Measurements from ENCODE around the gene PLP2.
"Not testable (repeated sequence)": the region's sequence is repeated elsewhere in the genome, so short reads cannot be mapped to it uniquely, and the experiment has no call there.

The PLP2 gene

DNA sequence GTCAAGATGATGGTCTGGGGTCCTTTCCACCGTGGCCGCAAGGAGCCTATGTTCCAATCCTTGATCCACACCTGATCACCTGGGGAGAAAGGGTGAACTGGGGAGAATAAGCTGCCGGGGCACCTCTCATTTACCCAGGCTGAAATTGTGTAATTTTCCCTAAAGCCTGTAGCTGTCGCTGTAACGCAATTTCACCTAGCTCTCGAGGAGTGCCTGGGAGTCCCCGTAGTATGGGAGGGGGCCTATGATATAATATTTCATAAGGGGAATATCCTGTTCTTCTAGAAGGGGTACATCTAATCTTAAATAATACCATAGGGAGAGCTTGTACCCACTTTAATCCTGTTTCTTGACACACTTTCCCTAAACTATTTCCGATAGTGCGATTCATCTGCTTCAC is 29.4 kb upstream of the PLP2 start:
- H3K9me3 ChIP-seq (ENCODE audit: insufficient read depth, low read depth, low read length); H3K27me3 ChIP-seq (ENCODE audit: insufficient read depth, low read length, poor library complexity, severe bottlenecking); H3F3A ChIP-seq (ENCODE audit: low read depth); H3K36me3 ChIP-seq (ENCODE audit: insufficient read depth, low read length); H4K20me1 ChIP-seq (ENCODE audit: insufficient read depth, low read length, poor library complexity, severe bottlenecking); H3K4me1 ChIP-seq (ENCODE audit: insufficient read depth, low read length, poor library complexity, severe bottlenecking); H3K9ac ChIP-seq (ENCODE audit: low read depth, low read length, poor library complexity, severe bottlenecking); H3K4me3 ChIP-seq (ENCODE audit: low read length, poor library complexity, severe bottlenecking); H3K9me2 ChIP-seq (replicated peaks; ENCODE audit: low read depth, low read length); H2AFZ ChIP-seq (ENCODE audit: low read length); H3K4me2 ChIP-seq (ENCODE audit: low read depth, low read length, poor library complexity, severe bottlenecking); H3K79me2 ChIP-seq (ENCODE audit: insufficient read depth, low read length): not testable (repeated sequence)
- TF ChIP-seq, protein P1, sequence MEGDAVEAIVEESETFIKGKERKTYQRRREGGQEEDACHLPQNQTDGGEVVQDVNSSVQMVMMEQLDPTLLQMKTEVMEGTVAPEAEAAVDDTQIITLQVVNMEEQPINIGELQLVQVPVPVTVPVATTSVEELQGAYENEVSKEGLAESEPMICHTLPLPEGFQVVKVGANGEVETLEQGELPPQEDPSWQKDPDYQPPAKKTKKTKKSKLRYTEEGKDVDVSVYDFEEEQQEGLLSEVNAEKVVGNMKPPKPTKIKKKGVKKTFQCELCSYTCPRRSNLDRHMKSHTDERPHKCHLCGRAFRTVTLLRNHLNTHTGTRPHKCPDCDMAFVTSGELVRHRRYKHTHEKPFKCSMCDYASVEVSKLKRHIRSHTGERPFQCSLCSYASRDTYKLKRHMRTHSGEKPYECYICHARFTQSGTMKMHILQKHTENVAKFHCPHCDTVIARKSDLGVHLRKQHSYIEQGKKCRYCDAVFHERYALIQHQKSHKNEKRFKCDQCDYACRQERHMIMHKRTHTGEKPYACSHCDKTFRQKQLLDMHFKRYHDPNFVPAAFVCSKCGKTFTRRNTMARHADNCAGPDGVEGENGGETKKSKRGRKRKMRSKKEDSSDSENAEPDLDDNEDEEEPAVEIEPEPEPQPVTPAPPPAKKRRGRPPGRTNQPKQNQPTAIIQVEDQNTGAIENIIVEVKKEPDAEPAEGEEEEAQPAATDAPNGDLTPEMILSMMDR (conservative IDR thresholded peaks at IDR 0.05; ENCODE audit: low read length): peak; percentile 41

DNA sequence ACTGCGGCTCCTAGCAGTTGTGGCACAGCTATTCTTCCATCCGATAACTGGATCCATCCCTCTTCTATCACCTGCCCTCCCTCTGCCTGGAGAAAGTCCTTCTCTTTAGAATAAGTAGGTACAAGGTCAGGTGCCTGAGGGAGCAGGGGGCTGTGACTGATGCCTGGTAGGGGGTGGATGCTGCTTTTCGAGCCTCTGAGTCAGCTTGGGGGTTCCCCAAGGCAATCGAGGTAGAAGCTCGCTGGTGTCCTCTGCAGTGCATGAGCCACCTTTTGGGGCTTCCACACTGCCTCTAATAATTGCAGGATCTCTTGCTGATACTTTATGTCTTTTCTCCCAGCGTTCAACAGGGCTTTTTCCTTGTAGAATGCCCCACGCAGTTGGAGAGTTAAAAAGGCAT is 28.5 kb upstream of the PLP2 start:
- not testable (repeated sequence) for H3F3A ChIP-seq (ENCODE audit: low read depth); H3K4me1 ChIP-seq (ENCODE audit: insufficient read depth, low read length, poor library complexity, severe bottlenecking); H3K27me3 ChIP-seq (ENCODE audit: insufficient read depth, low read length, poor library complexity, severe bottlenecking); H3K4me3 ChIP-seq (ENCODE audit: low read length, poor library complexity, severe bottlenecking); H2AFZ ChIP-seq (ENCODE audit: low read length); H3K36me3 ChIP-seq (ENCODE audit: insufficient read depth, low read length); H3K4me2 ChIP-seq (ENCODE audit: low read depth, low read length, poor library complexity, severe bottlenecking); H3K9ac ChIP-seq (ENCODE audit: low read depth, low read length, poor library complexity, severe bottlenecking); H3K9me2 ChIP-seq (replicated peaks; ENCODE audit: low read depth, low read length); H3K9me3 ChIP-seq (ENCODE audit: insufficient read depth, low read depth, low read length); H4K20me1 ChIP-seq (ENCODE audit: insufficient read depth, low read length, poor library complexity, severe bottlenecking); H3K79me2 ChIP-seq (ENCODE audit: insufficient read depth, low read length)

DNA sequence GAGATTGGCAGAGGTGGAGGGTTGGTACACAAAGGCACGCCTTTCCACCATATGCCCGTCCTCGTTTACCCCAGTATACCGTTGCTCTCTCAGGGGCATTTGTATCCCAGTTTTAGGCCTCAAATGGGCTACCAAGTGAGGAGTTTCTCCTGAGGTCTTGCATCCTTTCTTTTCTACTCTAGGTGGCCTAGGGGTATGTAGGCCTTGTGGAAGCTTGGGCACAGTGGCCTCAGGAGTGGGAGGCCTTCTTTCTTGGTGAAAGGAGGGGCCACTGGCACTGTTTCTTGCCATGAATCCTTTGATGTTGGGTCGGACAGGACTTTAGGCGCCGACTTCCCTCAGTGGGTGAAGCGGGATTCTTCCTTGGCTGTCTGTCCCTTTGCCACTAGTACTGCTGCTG is 24.4 kb upstream of the PLP2 start:
- Histone ChIP-seq H3K36me3 (ENCODE audit: insufficient read depth, low read length) (no peaks in the 10 kb centered on the region), H3K9ac (ENCODE audit: low read depth, low read length, poor library complexity, severe bottlenecking) (no peak overlapping the region), H3K79me2 (ENCODE audit: insufficient read depth, low read length) (no peaks in the 10 kb centered on the region)

DNA sequence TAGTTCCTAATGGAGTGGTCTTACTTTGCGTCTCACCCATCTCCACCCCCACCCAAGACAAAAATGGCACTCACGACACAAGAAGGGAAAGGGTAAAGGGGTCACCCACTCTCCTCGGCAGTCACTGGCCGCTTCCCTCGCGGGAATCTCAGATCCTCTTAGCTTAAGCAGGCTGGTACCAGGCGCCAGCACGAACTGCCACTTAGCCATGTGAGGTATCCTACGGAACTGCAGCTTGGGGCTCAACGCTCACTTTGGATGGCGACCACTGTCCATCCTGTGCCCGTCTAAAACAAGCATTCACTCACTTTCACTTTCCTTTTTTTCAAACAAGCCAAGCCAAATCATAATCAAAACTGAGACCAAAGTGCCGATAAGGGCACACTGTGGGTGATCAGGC is 23.8 kb upstream of the PLP2 start:
- no peaks in the 10 kb centered on the region for H3K27me3 ChIP-seq (ENCODE audit: insufficient read depth, low read length, poor library complexity, severe bottlenecking)
- no peak overlapping the region for H2AFZ ChIP-seq (ENCODE audit: low read length)
- no peaks in the 10 kb centered on the region for H3K9me3 ChIP-seq (ENCODE audit: insufficient read depth, low read depth, low read length)
- no peak overlapping the region for H3K4me2 ChIP-seq (ENCODE audit: low read depth, low read length, poor library complexity, severe bottlenecking)
- TF ChIP-seq, protein P1 (conservative IDR thresholded peaks at IDR 0.05; ENCODE audit: low read length): no peak
- TF ChIP-seq EZH2phosphoT487 (IDR thresholded peaks at IDR 0.05; ENCODE audit: borderline replicate concordance): no peak
- H3K9ac ChIP-seq (ENCODE audit: low read depth, low read length, poor library complexity, severe bottlenecking): no peak overlapping the region
- no peaks in the 10 kb centered on the region for H3K36me3 ChIP-seq (ENCODE audit: insufficient read depth, low read length)
- no peaks in the 10 kb centered on the region for H3K9me2 ChIP-seq (replicated peaks; ENCODE audit: low read depth, low read length)
- no peaks in the 10 kb centered on the region for H3F3A ChIP-seq (ENCODE audit: low read depth)
- no peaks in the 10 kb centered on the region for H4K20me1 ChIP-seq (ENCODE audit: insufficient read depth, low read length, poor library complexity, severe bottlenecking)
- H3K4me3 ChIP-seq (ENCODE audit: low read length, poor library complexity, severe bottlenecking): no peak overlapping the region
- H3K79me2 ChIP-seq (ENCODE audit: insufficient read depth, low read length): no peaks in the 10 kb centered on the region
- no peaks in the 10 kb centered on the region for H3K4me1 ChIP-seq (ENCODE audit: insufficient read depth, low read length, poor library complexity, severe bottlenecking)

More for the DNA sequence above, 24.4 kb upstream of the PLP2 start:
- Histone ChIP-seq H3K27me3 (ENCODE audit: insufficient read depth, low read length, poor library complexity, severe bottlenecking) (no peaks in the 10 kb centered on the region), H3K4me3 (ENCODE audit: low read length, poor library complexity, severe bottlenecking) (no peak overlapping the region), H3K9me3 (ENCODE audit: insufficient read depth, low read depth, low read length) (no peaks in the 10 kb centered on the region), H3K4me2 (ENCODE audit: low read depth, low read length, poor library complexity, severe bottlenecking) (no peak overlapping the region), H3F3A (ENCODE audit: low read depth) (no peaks in the 10 kb centered on the region), H2AFZ (ENCODE audit: low read length) (no peak overlapping the region), H4K20me1 (ENCODE audit: insufficient read depth, low read length, poor library complexity, severe bottlenecking) (no peaks in the 10 kb centered on the region), H3K9me2 (replicated peaks; ENCODE audit: low read depth, low read length) (no peaks in the 10 kb centered on the region), H3K4me1 (ENCODE audit: insufficient read depth, low read length, poor library complexity, severe bottlenecking) (no peaks in the 10 kb centered on the region)
- TF ChIP-seq, protein P1 (conservative IDR thresholded peaks at IDR 0.05; ENCODE audit: low read length): no peak
- TF ChIP-seq EZH2phosphoT487 (IDR thresholded peaks at IDR 0.05; ENCODE audit: borderline replicate concordance): no peak

- not testable (repeated sequence) for H2AFZ ChIP-seq (ENCODE audit: low read length); H3F3A ChIP-seq (ENCODE audit: low read depth); H3K9me2 ChIP-seq (replicated peaks; ENCODE audit: low read depth, low read length); H3K4me1 ChIP-seq (ENCODE audit: insufficient read depth, low read length, poor library complexity, severe bottlenecking); H3K4me3 ChIP-seq (ENCODE audit: low read length, poor library complexity, severe bottlenecking); H3K27me3 ChIP-seq (ENCODE audit: insufficient read depth, low read length, poor library complexity, severe bottlenecking); H3K9me3 ChIP-seq (ENCODE audit: insufficient read depth, low read depth, low read length); H3K36me3 ChIP-seq (ENCODE audit: insufficient read depth, low read length); H3K79me2 ChIP-seq (ENCODE audit: insufficient read depth, low read length); H4K20me1 ChIP-seq (ENCODE audit: insufficient read depth, low read length, poor library complexity, severe bottlenecking); H3K4me2 ChIP-seq (ENCODE audit: low read depth, low read length, poor library complexity, severe bottlenecking); H3K9ac ChIP-seq (ENCODE audit: low read depth, low read length, poor library complexity, severe bottlenecking)
Measured at GRCh38 chrX:49148390-49149100, 23.2 kb upstream of the PLP2 start.

Measured in Loucy (cell line).